IMR-90 (cell line): ENCODE measurements around the gene IL11. TPM values are rescaled to one million over a fixed set of nuclear protein-coding genes. Genes with fewer than 3 reads are reported as not detected.

Experiments
- ATAC-seq: fragments of 200-7000 bp; cut with Tn5 transposase; 2 replicates; pipeline ENCODE4 v1.9.1; 2020; ENCODE audit warnings: low read depth, mild to moderate bottlenecking, moderate library complexity
- BruUV-seq: library from RNA; stranded (reverse); fragments of 400-500 nt; replicated peaks from 2 replicates; lab custom pipeline; 2021; lab: Mats Ljungman, UMichigan
- CTCF ChIA-PET: fragments of 300-600 bp; formaldehyde crosslinking; extraction: SDS; loops from one replicate; lab custom pipeline; 2021; ENCODE audit warnings: antibody characterized with exemption; lab: Yijun Ruan, JAX
- POLR2A ChIA-PET: fragments of 300-600 bp; sonication (Branson Sonifier 250); formaldehyde crosslinking; loops from one replicate; lab custom pipeline; 2022; ENCODE audit warnings: antibody characterized with exemption; ENCODE audit not compliant: unreplicated experiment; lab: Charles Lee
- DNase-seq: peaks from one replicate; pipeline ENCODE4 v3.0.0; 2013
- H2AFZ ChIP-seq: replicated peaks from 2 replicates; pipeline ENCODE3; 2013; ENCODE audit warnings: low read length, mild to moderate bottlenecking; ENCODE audit not compliant: poor library complexity
- H2AK5ac ChIP-seq: 2 replicates; pipeline ENCODE4 v1.6.1; 2013; ENCODE audit warnings: low read depth, low read length, inconsistent platforms
- H2AK9ac ChIP-seq: replicated peaks from 2 replicates; pipeline ENCODE3; 2013; ENCODE audit warnings: mild to moderate bottlenecking, low read depth, low read length, moderate library complexity; ENCODE audit not compliant: poor library complexity
- H2BK120ac ChIP-seq: 2 replicates; pipeline ENCODE4 v1.6.1; 2013; ENCODE audit warnings: low read depth, low read length, inconsistent platforms
- H2BK15ac ChIP-seq: 3 replicates; pipeline ENCODE4 v1.6.1; 2013; ENCODE audit warnings: low read depth, low read length, inconsistent platforms
- H2BK20ac ChIP-seq: 2 replicates; pipeline ENCODE4 v1.6.1; 2013; ENCODE audit warnings: low read depth, mild to moderate bottlenecking, inconsistent platforms, low read length, moderate library complexity
- H2BK5ac ChIP-seq: 2 replicates; pipeline ENCODE4 v1.6.1; 2013; ENCODE audit warnings: mild to moderate bottlenecking, low read depth, low read length, inconsistent platforms; ENCODE audit not compliant: poor library complexity, severe bottlenecking
- H3K14ac ChIP-seq: replicated peaks from 2 replicates; pipeline ENCODE4 v1.6.1; 2013; ENCODE audit warnings: low read depth, low read length, inconsistent platforms
- H3K18ac ChIP-seq: 2 replicates; pipeline ENCODE4 v1.6.1; 2013; ENCODE audit warnings: low read depth, low read length, control low read depth
- H3K23ac ChIP-seq: 2 replicates; pipeline ENCODE4 v1.6.1; 2013; ENCODE audit warnings: low read depth, low read length, inconsistent platforms
- H3K27ac ChIP-seq: 2 replicates; pipeline ENCODE4 v1.5.1; 2013; ENCODE audit warnings: mild to moderate bottlenecking, control low read depth, low read length; ENCODE audit not compliant: insufficient read depth
- H3K27me3 ChIP-seq: 2 replicates; pipeline ENCODE4 v1.6.1; 2013; ENCODE audit warnings: low read length; ENCODE audit not compliant: control insufficient read depth, insufficient read depth
- H3K36me3 ChIP-seq: 2 replicates; pipeline ENCODE4 v1.6.1; 2013; ENCODE audit warnings: low read length, mixed read lengths; ENCODE audit not compliant: control insufficient read depth, insufficient read depth
- H3K4ac ChIP-seq: 2 replicates; pipeline ENCODE4 v1.6.1; 2013; ENCODE audit warnings: low read depth, low read length, inconsistent platforms
- H3K4me1 ChIP-seq: 2 replicates; pipeline ENCODE4 v1.6.1; 2013; ENCODE audit warnings: low read length, mixed read lengths; ENCODE audit not compliant: control insufficient read depth, insufficient read depth
- H3K4me2 ChIP-seq: 2 replicates; pipeline ENCODE4 v1.6.1; 2013; ENCODE audit warnings: low read depth, mild to moderate bottlenecking, control low read depth, low read length, moderate library complexity
- H3K4me3 ChIP-seq: 2 replicates; pipeline ENCODE4 v1.5.1; 2013; ENCODE audit warnings: low read depth, mild to moderate bottlenecking, control low read depth, low read length, moderate library complexity; ENCODE audit not compliant: insufficient read depth
- H3K56ac ChIP-seq: 2 replicates; pipeline ENCODE4 v1.6.1; 2013; ENCODE audit warnings: low read length, inconsistent platforms; ENCODE audit not compliant: insufficient read depth; ENCODE audit errors: extremely low read depth
- H3K79me1 ChIP-seq, 2 experiments: 2 replicates each; pipeline ENCODE4 v1.6.1; 2013; ENCODE audit warnings: low read length in 2 of 2, inconsistent platforms in 1 of 2, low read depth in 1 of 2
- H3K9ac ChIP-seq: 2 replicates; pipeline ENCODE4 v1.6.1; 2013; ENCODE audit warnings: low read depth, low read length, control low read depth
- H3K9me1 ChIP-seq: 2 replicates; pipeline ENCODE4 v1.6.1; 2013; ENCODE audit warnings: low read length, inconsistent platforms; ENCODE audit not compliant: insufficient read depth
- H3K9me3 ChIP-seq: 2 replicates; pipeline ENCODE4 v1.6.1; 2013; ENCODE audit warnings: low read length; ENCODE audit not compliant: control insufficient read depth, insufficient read depth
- H4K20me1 ChIP-seq: 2 replicates; pipeline ENCODE4 v1.6.1; 2013; ENCODE audit warnings: low read length, inconsistent platforms; ENCODE audit not compliant: insufficient read depth
- H4K5ac ChIP-seq: 2 replicates; pipeline ENCODE4 v1.6.1; 2013; ENCODE audit warnings: mild to moderate bottlenecking, low read depth, low read length, control low read depth
- H4K8ac ChIP-seq, 2 experiments: 2 replicates each; pipeline ENCODE4 v1.6.1; 2013; ENCODE audit warnings: low read depth in 2 of 2, low read length in 2 of 2, control low read depth in 1 of 2, inconsistent platforms in 1 of 2
- H4K91ac ChIP-seq: 2 replicates; pipeline ENCODE4 v1.6.1; 2013; ENCODE audit warnings: low read depth, low read length, inconsistent platforms; ENCODE audit not compliant: insufficient read depth
- BHLHE40 ChIP-seq: fragments of 150-350 bp; IDR thresholded peaks from 2 replicates; pipeline ENCODE4 v1.6.1; 2016; ENCODE audit warnings: mild to moderate bottlenecking, low read depth, low read length
- CEBPB ChIP-seq: IDR thresholded peaks from 2 replicates; pipeline ENCODE4 v1.6.1; 2012; ENCODE audit warnings: low read depth, low read length, improper control_type of control experiment
- CHD1 ChIP-seq: IDR thresholded peaks from 2 replicates; pipeline ENCODE4 v1.6.1; 2012; ENCODE audit warnings: low read depth, low read length, improper control_type of control experiment
- CTCF ChIP-seq: conservative IDR thresholded peaks from 2 replicates; pipeline ENCODE4 v1.5.1; 2012; ENCODE audit warnings: mild to moderate bottlenecking, low read depth, low read length, improper control_type of control experiment
- FOS ChIP-seq: fragments of 150-350 bp; IDR thresholded peaks from 2 replicates; pipeline ENCODE4 v1.6.1; 2016; ENCODE audit warnings: low read depth, low read length
- MAFK ChIP-seq: IDR thresholded peaks from 2 replicates; pipeline ENCODE4 v1.6.1; 2012; ENCODE audit warnings: low read depth, low read length, improper control_type of control experiment
- MAZ ChIP-seq: IDR thresholded peaks from 2 replicates; pipeline ENCODE4 v1.6.1; 2012; ENCODE audit warnings: low read depth, mild to moderate bottlenecking, low read length, improper control_type of control experiment, moderate library complexity, borderline replicate concordance
- MXI1 ChIP-seq: IDR thresholded peaks from 2 replicates; pipeline ENCODE4 v1.6.1; 2012; ENCODE audit warnings: low read depth, mild to moderate bottlenecking, low read length, moderate library complexity, borderline replicate concordance
- NFE2L2 ChIP-seq: fragments of 150-350 bp; IDR thresholded peaks from 2 replicates; pipeline ENCODE4 v1.6.1; 2016; ENCODE audit warnings: low read depth, mild to moderate bottlenecking, low read length
- POLR2A ChIP-seq: IDR thresholded peaks from 2 replicates; pipeline ENCODE4 v1.6.1; 2012; ENCODE audit warnings: mild to moderate bottlenecking, low read depth, low read length
- RAD21 ChIP-seq: IDR thresholded peaks from 2 replicates; pipeline ENCODE4 v1.6.1; 2012; ENCODE audit warnings: low read length, improper control_type of control experiment
- RCOR1 ChIP-seq: IDR thresholded peaks from 2 replicates; pipeline ENCODE4 v1.6.1; 2012; ENCODE audit warnings: mild to moderate bottlenecking, low read length, improper control_type of control experiment; ENCODE audit not compliant: insufficient replicate concordance
- RFX5 ChIP-seq: IDR thresholded peaks from 2 replicates; pipeline ENCODE4 v1.8.0; 2012; ENCODE audit warnings: low read depth, mild to moderate bottlenecking, low read length, moderate library complexity
- SMC3 ChIP-seq: fragments of 150-350 bp; IDR thresholded peaks from 2 replicates; pipeline ENCODE4 v1.6.1; 2016; ENCODE audit warnings: low read depth, mild to moderate bottlenecking, antibody characterized with exemption, low read length, moderate library complexity
- WGBS, 2 experiments: methylation state at CpG; one replicate each; pipeline versions ENCODE4 v1.1.5 to v1.1.7; 2013; ENCODE audit warnings: missing lambda C conversion rate in 2 of 2; ENCODE audit not compliant: insufficient read length in 1 of 2; ENCODE audit errors: extremely low coverage in 2 of 2; 5-methylcytosine and 5-hydroxymethylcytosine counted together
- dilution Hi-C: fragments of 300-500 bp; cut with HindIII; formaldehyde crosslinking; loops from one replicate; pipeline ENCODE4 v1.14.3; 2018; ENCODE audit warnings: low sequenced_read_pairs; ENCODE audit not compliant: unreplicated experiment
- in situ Hi-C: fragments of 300-500 bp; cut with MboI; formaldehyde crosslinking; loops from 3 replicates; pipeline ENCODE4 v1.14.3; 2019; ENCODE audit warnings: low sequenced_read_pairs, inconsistent platforms, mixed read lengths
- intact Hi-C: fragments of 100-400 bp; cut with micrococcal nuclease; formaldehyde crosslinking; loops from 2 replicates; pipeline ENCODE4 v1.10.0; 2022
- polyA plus RNA-seq, 3 experiments: library from polyadenylated mRNA; depleted of rRNA; stranded (reverse); fragments of >200 nt; gene quantifications; 2 replicates each; pipeline ENCODE4 v1.2.3, GENCODE V29; 2012; ENCODE audit warnings: low replicate concordance in 1 of 3
- total RNA-seq: library from RNA; depleted of rRNA; stranded (reverse); fragments of >200 nt; gene quantifications from 2 replicates; pipeline ENCODE4 v1.2.3, GENCODE V29; 2012
- TF ChIP-seq, protein P1 (sequence below): fragments of 150-350 bp; IDR thresholded peaks from 2 replicates; pipeline ENCODE4 v1.6.1; 2017; ENCODE audit warnings: mild to moderate bottlenecking, antibody characterized with exemption, low read length, low read depth
- TF ChIP-seq, protein P2 (sequence below): fragments of 150-350 bp; IDR thresholded peaks from 2 replicates; pipeline ENCODE4 v1.6.1; 2016; ENCODE audit warnings: low read depth, mild to moderate bottlenecking, low read length, moderate library complexity, borderline replicate concordance

The IL11 gene
- total and polyA plus RNA-seq, 2 of the 4 experiments (the other 2 are of a cell fraction): 14.3 to 33.6 TPM

GRCh38 chr19:55352549-55353145, 17.6 kb downstream of the IL11 start:
- POLR2A ChIA-PET: no interaction called here

More at GRCh38 chr19:55352549-55353145, 17.6 kb downstream of the IL11 start:
- H2AK5ac ChIP-seq: no peak overlapping the region
- H3K56ac ChIP-seq: no peak overlapping the region
- no peaks in the 10 kb centered on the region for H3K9me1 ChIP-seq
- H2BK120ac ChIP-seq: no peak overlapping the region
- no peak overlapping the region for H3K4me2 ChIP-seq
- no peak overlapping the region for H4K91ac ChIP-seq
- no peak overlapping the region for H3K14ac ChIP-seq
- H4K5ac ChIP-seq: no peak overlapping the region
- no peak for TF ChIP-seq RCOR1
- no peak for TF ChIP-seq CTCF
- no peak for TF ChIP-seq MAFK
- TF ChIP-seq BHLHE40: no peak
- TF ChIP-seq, protein P1, sequence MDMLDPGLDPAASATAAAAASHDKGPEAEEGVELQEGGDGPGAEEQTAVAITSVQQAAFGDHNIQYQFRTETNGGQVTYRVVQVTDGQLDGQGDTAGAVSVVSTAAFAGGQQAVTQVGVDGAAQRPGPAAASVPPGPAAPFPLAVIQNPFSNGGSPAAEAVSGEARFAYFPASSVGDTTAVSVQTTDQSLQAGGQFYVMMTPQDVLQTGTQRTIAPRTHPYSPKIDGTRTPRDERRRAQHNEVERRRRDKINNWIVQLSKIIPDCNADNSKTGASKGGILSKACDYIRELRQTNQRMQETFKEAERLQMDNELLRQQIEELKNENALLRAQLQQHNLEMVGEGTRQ: no peak
- TF ChIP-seq, protein P2, sequence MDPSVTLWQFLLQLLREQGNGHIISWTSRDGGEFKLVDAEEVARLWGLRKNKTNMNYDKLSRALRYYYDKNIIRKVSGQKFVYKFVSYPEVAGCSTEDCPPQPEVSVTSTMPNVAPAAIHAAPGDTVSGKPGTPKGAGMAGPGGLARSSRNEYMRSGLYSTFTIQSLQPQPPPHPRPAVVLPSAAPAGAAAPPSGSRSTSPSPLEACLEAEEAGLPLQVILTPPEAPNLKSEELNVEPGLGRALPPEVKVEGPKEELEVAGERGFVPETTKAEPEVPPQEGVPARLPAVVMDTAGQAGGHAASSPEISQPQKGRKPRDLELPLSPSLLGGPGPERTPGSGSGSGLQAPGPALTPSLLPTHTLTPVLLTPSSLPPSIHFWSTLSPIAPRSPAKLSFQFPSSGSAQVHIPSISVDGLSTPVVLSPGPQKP: no peak
- no peak for TF ChIP-seq CEBPB
- no peak for TF ChIP-seq SMC3
- TF ChIP-seq RFX5: no peak
- no peak for TF ChIP-seq FOS
- TF ChIP-seq NFE2L2: no peak
- no peak for TF ChIP-seq MAZ
- no peak for TF ChIP-seq POLR2A
- no peak for TF ChIP-seq CHD1
- no peak for TF ChIP-seq RAD21
- TF ChIP-seq MXI1: no peak
- CTCF ChIA-PET: no interaction called here
- H2AFZ ChIP-seq: no peak overlapping the region
- H3K9ac ChIP-seq: no peak overlapping the region
- no peaks in the 10 kb centered on the region for H3K9me3 ChIP-seq
- intact Hi-C loops (no loop called here), dilution Hi-C loops (no loop called here), in situ Hi-C loops (no loop called here)
- no peak overlapping the region for H2AK9ac ChIP-seq
- no peak overlapping the region for H4K8ac ChIP-seq
- H2BK15ac ChIP-seq: no peak overlapping the region
- DNase-seq (no peak), ATAC-seq (no peak)
- H3K27ac ChIP-seq: no peak overlapping the region
- H3K79me1 ChIP-seq: no peaks in the 10 kb centered on the region
- H3K27me3 ChIP-seq: peaks cover 43% of the 10 kb centered on the region
- no peak overlapping the region for H3K4me3 ChIP-seq
- WGBS, 2 experiments: 70% methylated on average over 19 of the region's 25 CpGs; no CpG with 5 or more reads in 1 of the 2 experiments
- no TSS peak for BruUV-seq
- H3K18ac ChIP-seq: no peak overlapping the region
- no peak overlapping the region for H3K23ac ChIP-seq
- no peak overlapping the region for H3K4ac ChIP-seq
- peaks cover 7% of the 10 kb centered on the region; the same call in 1 of the 2 replicates for H4K20me1 ChIP-seq
- H2BK5ac ChIP-seq: no peak overlapping the region
- H3K36me3 ChIP-seq: no peaks in the 10 kb centered on the region
- H3K4me1 ChIP-seq: peaks cover 5% of the 10 kb centered on the region; the same call in 1 of the 2 replicates
- no peak overlapping the region for H2BK20ac ChIP-seq
